H9 (cell line): Measurements from ENCODE around the gene LPO. TPM values are rescaled to one million over a fixed set of nuclear protein-coding genes. Genes with fewer than 3 reads are reported as not detected.

ENCODE experiments used
- DNase-seq: peaks from one replicate; pipeline ENCODE4 v3.0.0-alpha.2; 2017
- H2AFZ ChIP-seq: one replicate; pipeline ENCODE4 v1.6.1; 2013; ENCODE audit warnings: mild to moderate bottlenecking, low read length, control low read depth, moderate library complexity
- H2AK5ac ChIP-seq: 2 replicates; pipeline ENCODE4 v1.6.1; 2013; ENCODE audit warnings: low read length, control low read depth, mixed read lengths; ENCODE audit not compliant: insufficient read length
- H2BK120ac ChIP-seq: one replicate; pipeline ENCODE4 v1.6.1; 2013; ENCODE audit warnings: low read depth, mild to moderate bottlenecking, low read length, control low read depth, inconsistent platforms; ENCODE audit not compliant: poor library complexity, severe bottlenecking
- H2BK12ac ChIP-seq: 2 replicates; pipeline ENCODE4 v1.6.1; 2013; ENCODE audit warnings: low read length, control low read depth, mixed read lengths, low read depth; ENCODE audit not compliant: insufficient read length
- H2BK15ac ChIP-seq: 2 replicates; pipeline ENCODE4 v1.6.1; 2013; ENCODE audit warnings: low read depth, low read length, control low read depth
- H2BK20ac ChIP-seq: one replicate; pipeline ENCODE4 v1.6.1; 2013; ENCODE audit warnings: low read depth, mild to moderate bottlenecking, low read length, control low read depth, inconsistent platforms; ENCODE audit not compliant: poor library complexity, severe bottlenecking
- H2BK5ac ChIP-seq: 2 replicates; pipeline ENCODE4 v1.6.1; 2013; ENCODE audit warnings: low read length, control low read depth, mixed read lengths; ENCODE audit not compliant: insufficient read length
- H3K14ac ChIP-seq: 2 replicates; pipeline ENCODE4 v1.6.1; 2013; ENCODE audit warnings: low read length, control low read depth; ENCODE audit not compliant: insufficient read depth
- H3K18ac ChIP-seq: 2 replicates; pipeline ENCODE4 v1.6.1; 2013; ENCODE audit warnings: low read depth, mild to moderate bottlenecking, mixed read lengths, low read length, control low read depth; ENCODE audit not compliant: insufficient read length
- H3K23ac ChIP-seq: 2 replicates; pipeline ENCODE4 v1.6.1; 2013; ENCODE audit warnings: low read length, control low read depth, mixed read lengths, low read depth; ENCODE audit not compliant: insufficient read length
- H3K23me2 ChIP-seq: 2 replicates; pipeline ENCODE4 v1.6.1; 2013; ENCODE audit warnings: low read depth, mild to moderate bottlenecking, mixed read lengths, low read length, control low read depth; ENCODE audit not compliant: insufficient read length, poor library complexity, severe bottlenecking
- H3K27ac ChIP-seq: 2 replicates; pipeline ENCODE4 v1.5.1; 2013; ENCODE audit warnings: low read length, control low read depth, mixed read lengths, low read depth; ENCODE audit not compliant: insufficient read length
- H3K27me3 ChIP-seq: 2 replicates; pipeline ENCODE4 v1.6.1; 2013; ENCODE audit warnings: low read length, control low read depth, inconsistent platforms; ENCODE audit not compliant: insufficient read depth
- H3K4ac ChIP-seq: 2 replicates; pipeline ENCODE4 v1.6.1; 2013; ENCODE audit warnings: low read depth, mild to moderate bottlenecking, control low read depth, inconsistent platforms, low read length, moderate library complexity
- H3K4me1 ChIP-seq: 2 replicates; pipeline ENCODE4 v1.6.1; 2013; ENCODE audit warnings: low read length, control low read depth, inconsistent platforms; ENCODE audit not compliant: insufficient read depth
- H3K4me2 ChIP-seq: 2 replicates; pipeline ENCODE4 v1.6.1; 2013; ENCODE audit warnings: low read length, control low read depth, mixed read lengths; ENCODE audit not compliant: insufficient read length, insufficient read depth
- H3K56ac ChIP-seq: 2 replicates; pipeline ENCODE4 v1.6.1; 2013; ENCODE audit warnings: low read depth, mild to moderate bottlenecking, mixed read lengths, low read length, control low read depth; ENCODE audit not compliant: insufficient read length
- H3K79me1 ChIP-seq: 2 replicates; pipeline ENCODE4 v1.6.1; 2013; ENCODE audit warnings: low read depth, mild to moderate bottlenecking, moderate library complexity, low read length, control low read depth, inconsistent platforms; ENCODE audit not compliant: insufficient read depth, poor library complexity, severe bottlenecking
- H3K79me2 ChIP-seq: 2 replicates; pipeline ENCODE4 v1.6.1; 2013; ENCODE audit warnings: low read length, control low read depth, inconsistent platforms; ENCODE audit not compliant: insufficient read depth
- H3K9ac ChIP-seq: 2 replicates; pipeline ENCODE4 v1.6.1; 2013; ENCODE audit warnings: low read length, control low read depth, mixed read lengths; ENCODE audit not compliant: insufficient read length; ENCODE audit errors: extremely low read depth
- H3K9me3 ChIP-seq: one replicate; pipeline ENCODE4 v1.6.1; 2013; ENCODE audit warnings: low read depth, low read length, inconsistent platforms; ENCODE audit not compliant: control insufficient read depth
- H3T11ph ChIP-seq: one replicate; pipeline ENCODE4 v1.6.1; 2013; ENCODE audit warnings: mild to moderate bottlenecking, low read length, control low read depth, inconsistent platforms
- H4K20me1 ChIP-seq: one replicate; pipeline ENCODE4 v1.6.1; 2013; ENCODE audit not compliant: control insufficient read depth, insufficient read length, insufficient read depth
- H4K5ac ChIP-seq: 2 replicates; pipeline ENCODE4 v1.6.1; 2013; ENCODE audit warnings: low read depth, mild to moderate bottlenecking, mixed read lengths, low read length, control low read depth; ENCODE audit not compliant: insufficient read length
- H4K8ac ChIP-seq: replicated peaks from 2 replicates; pipeline ENCODE4 v1.6.1; 2013; ENCODE audit warnings: low read length, control low read depth, mixed read lengths, low read depth; ENCODE audit not compliant: insufficient read length
- H4K91ac ChIP-seq: 2 replicates; pipeline ENCODE4 v1.6.1; 2013; ENCODE audit warnings: low read depth, mild to moderate bottlenecking, moderate library complexity, mixed read lengths, low read length, control low read depth; ENCODE audit not compliant: insufficient read length
- H3K27ac Mint-ChIP-seq, 3 experiments: 2 replicates in 2 of 3; 3 replicates in 1 of 3; pipeline ENCODE4 v1.8.0; 2020 to 2021; ENCODE audit warnings: mixed read lengths in 3 of 3, mild to moderate bottlenecking in 1 of 3, moderate library complexity in 1 of 3
- H3K27me3 Mint-ChIP-seq: 2 replicates; pipeline ENCODE4 v1.8.0; 2021; ENCODE audit warnings: low read depth, mild to moderate bottlenecking, moderate library complexity, mixed read lengths
- H3K36me3 Mint-ChIP-seq, 3 experiments: 2 replicates in 2 of 3; 3 replicates in 1 of 3; pipeline ENCODE4 v1.8.0; 2020 to 2021; ENCODE audit warnings: low read depth in 3 of 3, mixed read lengths in 3 of 3; ENCODE audit not compliant: insufficient read depth in 1 of 3
- H3K4me1 Mint-ChIP-seq, 2 experiments: 2 replicates each; pipeline ENCODE4 v1.8.0; 2020; ENCODE audit warnings: mixed read lengths in 2 of 2
- H3K4me3 Mint-ChIP-seq, 2 experiments: 2 replicates in 1 of 2; 3 replicates in 1 of 2; pipeline ENCODE4 v1.8.0; 2020 to 2021; ENCODE audit warnings: mild to moderate bottlenecking in 2 of 2, mixed read lengths in 2 of 2, moderate library complexity in 1 of 2
- H3K9me3 Mint-ChIP-seq, 2 experiments: 2 replicates in 1 of 2; 3 replicates in 1 of 2; pipeline ENCODE4 v1.8.0; 2020; ENCODE audit warnings: mild to moderate bottlenecking in 2 of 2, mixed read lengths in 2 of 2, moderate library complexity in 1 of 2
- WGBS: extraction: QIAGEN DNeasy Blood & Tissue Kit; methylation state at CpG from one replicate; pipeline ENCODE4 v1.1.7; 2013; ENCODE audit warnings: missing lambda C conversion rate, low lambda C conversion rate, mixed read lengths; ENCODE audit not compliant: insufficient read length; ENCODE audit errors: extremely low coverage; 5-methylcytosine and 5-hydroxymethylcytosine counted together
- total RNA-seq: library from RNA; stranded (reverse); gene quantifications from 2 replicates; pipeline ENCODE4 v1.2.1, GENCODE V29; 2021
- TF ChIP-seq, protein P1 (sequence below): fragments of 200-600 bp; sonication (generic); conservative IDR thresholded peaks from 3 replicates; pipeline ENCODE4 v1.8.0; 2021; ENCODE audit warnings: antibody characterized with exemption, mild to moderate bottlenecking

Gene LPO
- total RNA-seq, 1 experiment from 2014 or later, result 0.17 TPM

DNA sequence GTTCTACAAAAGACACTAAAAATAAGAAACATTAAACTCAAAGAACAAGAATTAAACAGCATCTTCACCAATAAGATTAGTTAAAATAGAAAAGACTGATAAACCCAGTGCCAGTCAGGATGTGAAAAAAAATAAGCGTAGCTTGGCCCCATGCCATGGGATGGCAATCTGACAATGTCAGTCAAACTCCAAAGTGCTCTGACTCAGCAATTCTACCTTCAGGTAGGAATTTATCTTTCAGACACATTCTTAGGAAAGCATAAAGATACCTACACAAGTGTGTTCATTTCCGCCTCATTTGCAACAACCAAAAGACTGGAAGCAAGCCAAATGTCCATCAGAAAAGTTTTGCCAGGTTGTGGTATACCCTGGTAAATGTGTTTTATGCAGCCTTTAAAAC, 51.5 kb downstream of the LPO start:
- Histone ChIP-seq H3K23ac (no peak overlapping the region), H2BK20ac (no peak overlapping the region), H3K27ac (no peak overlapping the region), H2BK120ac (no peak overlapping the region), H3K18ac (no peak overlapping the region), H4K91ac (no peak overlapping the region), H2AK5ac (no peak overlapping the region), H3K4ac (no peak overlapping the region), H3K27me3 (no peaks in the 10 kb centered on the region), H3T11ph (peak overlapping the region; percentile 36), H3K79me2 (no peaks in the 10 kb centered on the region), H4K5ac (no peak overlapping the region), H2BK12ac (no peak overlapping the region), H3K23me2 (no peaks in the 10 kb centered on the region), H3K14ac (no peak overlapping the region), H2BK5ac (no peak overlapping the region), H3K56ac (no peak overlapping the region), H3K9me3 (no peaks in the 10 kb centered on the region), H2BK15ac (no peak overlapping the region), H4K20me1 (no peaks in the 10 kb centered on the region), H4K8ac (no peak overlapping the region), H3K4me2 (no peak overlapping the region), H2AFZ (no peak overlapping the region), H3K4me1 (no peaks in the 10 kb centered on the region), H3K79me1 (no peaks in the 10 kb centered on the region), H3K9ac (no peak overlapping the region)
- no peaks in the 10 kb centered on the region for H3K9me3 Mint-ChIP-seq
- no peaks in the 10 kb centered on the region; a peak in 1 of 7 replicates for H3K36me3 Mint-ChIP-seq
- no peak overlapping the region; a peak in 1 of 7 replicates for H3K27ac Mint-ChIP-seq
- WGBS, result no CpG with 5 or more reads among the region's 2 CpGs
- H3K4me3 Mint-ChIP-seq, result no peak overlapping the region
- peaks cover 4 to 12% of the 10 kb centered on the region in 2 experiments for H3K4me1 Mint-ChIP-seq
- peaks cover 3% of the 10 kb centered on the region; the same call in 1 of the 2 replicates for H3K27me3 Mint-ChIP-seq
- TF ChIP-seq, protein P1, sequence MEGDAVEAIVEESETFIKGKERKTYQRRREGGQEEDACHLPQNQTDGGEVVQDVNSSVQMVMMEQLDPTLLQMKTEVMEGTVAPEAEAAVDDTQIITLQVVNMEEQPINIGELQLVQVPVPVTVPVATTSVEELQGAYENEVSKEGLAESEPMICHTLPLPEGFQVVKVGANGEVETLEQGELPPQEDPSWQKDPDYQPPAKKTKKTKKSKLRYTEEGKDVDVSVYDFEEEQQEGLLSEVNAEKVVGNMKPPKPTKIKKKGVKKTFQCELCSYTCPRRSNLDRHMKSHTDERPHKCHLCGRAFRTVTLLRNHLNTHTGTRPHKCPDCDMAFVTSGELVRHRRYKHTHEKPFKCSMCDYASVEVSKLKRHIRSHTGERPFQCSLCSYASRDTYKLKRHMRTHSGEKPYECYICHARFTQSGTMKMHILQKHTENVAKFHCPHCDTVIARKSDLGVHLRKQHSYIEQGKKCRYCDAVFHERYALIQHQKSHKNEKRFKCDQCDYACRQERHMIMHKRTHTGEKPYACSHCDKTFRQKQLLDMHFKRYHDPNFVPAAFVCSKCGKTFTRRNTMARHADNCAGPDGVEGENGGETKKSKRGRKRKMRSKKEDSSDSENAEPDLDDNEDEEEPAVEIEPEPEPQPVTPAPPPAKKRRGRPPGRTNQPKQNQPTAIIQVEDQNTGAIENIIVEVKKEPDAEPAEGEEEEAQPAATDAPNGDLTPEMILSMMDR, result no peak
- no peak for DNase-seq
